D341Med (cell line): ENCODE data around the gene TOE1.
"Not testable (repeated sequence)": the region's sequence is repeated elsewhere in the genome, so short reads cannot be mapped to it uniquely, and the experiment has no call there.

Source experiments
- DNase-seq: peaks from one replicate; pipeline ENCODE4 v3.0.0; 2012; ENCODE audit warnings: low spot score

Gene TOE1

DNA sequence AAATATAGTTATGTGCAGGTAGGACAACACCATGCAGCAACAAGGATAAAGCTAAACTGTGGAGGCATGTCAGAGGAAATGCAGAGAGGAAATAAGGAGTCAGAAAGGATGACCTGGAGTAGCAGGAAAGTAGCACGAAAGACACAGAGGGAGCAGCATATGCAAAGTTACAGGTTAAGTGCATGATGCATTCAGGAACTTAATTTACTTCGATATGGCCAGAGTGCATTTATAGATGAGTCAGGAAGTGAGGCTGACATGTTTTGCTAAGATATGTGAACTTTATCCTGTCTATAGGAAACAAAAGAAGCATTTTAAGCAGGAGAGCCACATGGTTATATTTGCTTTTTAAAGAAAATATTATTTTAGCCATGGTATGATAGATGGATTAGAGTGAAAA is 15.7 kb downstream of the TOE1 start:
- DNase-seq, result no peak

- DNase-seq, result no peak
Observed at GRCh38 chr1:45356186-45356585, 16.2 kb downstream of the TOE1 start.

DNA sequence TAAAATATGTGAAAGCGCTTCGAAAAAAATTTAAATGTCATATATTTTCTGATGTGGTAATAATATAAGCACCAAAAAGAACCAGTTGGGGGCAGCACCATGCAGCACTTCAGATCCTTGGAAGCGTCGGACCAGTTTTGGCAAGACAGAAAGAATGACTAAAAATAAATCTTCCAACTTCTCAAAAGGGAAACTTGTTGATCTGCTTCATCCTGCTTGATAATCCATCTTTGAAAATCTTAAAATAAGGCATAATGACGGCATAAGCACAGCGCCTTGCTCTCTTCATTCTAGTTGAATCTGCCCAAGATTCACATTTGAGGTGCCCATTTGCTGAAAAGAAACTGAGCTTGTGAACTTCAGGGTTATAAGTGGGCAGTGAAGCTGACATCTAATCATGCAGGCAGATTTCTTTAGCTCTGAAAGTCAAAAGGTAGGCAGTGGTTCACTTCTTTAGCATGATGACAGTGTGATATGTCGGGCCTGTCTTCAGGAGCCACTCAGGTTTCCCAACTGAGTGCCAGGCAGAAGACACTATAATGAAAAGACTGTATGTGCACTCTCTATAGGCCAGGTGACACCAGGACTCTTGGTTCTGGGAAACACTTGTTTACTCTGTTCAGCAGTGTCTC is 20.0 kb downstream of the TOE1 start:
- peak; percentile 59 for DNase-seq

GRCh38 chr1:45360981-45361380 is 21.0 kb downstream of the TOE1 start:
- not testable (repeated sequence) for DNase-seq

- DNase-seq, result no peak
Observed at GRCh38 chr1:45364294-45364693, 24.3 kb downstream of the TOE1 start.

DNA sequence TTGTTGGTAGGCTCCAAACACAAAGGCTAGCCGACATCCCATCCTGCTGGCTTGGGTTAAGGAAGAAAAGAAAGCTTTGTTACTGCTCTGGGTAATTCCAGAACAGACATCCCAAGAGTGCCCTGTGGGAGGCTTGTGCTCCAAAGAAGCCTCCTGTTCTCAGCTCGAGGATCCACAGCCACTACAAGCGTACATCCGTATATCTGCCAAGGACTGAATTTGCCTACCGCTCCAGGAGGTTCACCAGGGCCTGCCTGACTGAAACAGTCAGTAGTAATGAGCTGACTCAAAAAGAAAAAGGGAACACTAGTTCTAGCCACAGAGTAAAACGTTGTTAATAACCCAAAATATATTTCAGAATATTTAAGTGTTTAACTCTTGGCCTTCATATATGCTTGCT is 25.1 kb downstream of the TOE1 start:
- DNase-seq, result no peak

- DNase-seq, result no peak
Observed at GRCh38 chr1:45370575-45370974, 30.6 kb downstream of the TOE1 start.

- no peak for DNase-seq
Observed at GRCh38 chr1:45373573-45373972, 33.6 kb downstream of the TOE1 start.

GRCh38 chr1:45375104-45376090 is 35.4 kb downstream of the TOE1 start:
- no peak for DNase-seq

DNA sequence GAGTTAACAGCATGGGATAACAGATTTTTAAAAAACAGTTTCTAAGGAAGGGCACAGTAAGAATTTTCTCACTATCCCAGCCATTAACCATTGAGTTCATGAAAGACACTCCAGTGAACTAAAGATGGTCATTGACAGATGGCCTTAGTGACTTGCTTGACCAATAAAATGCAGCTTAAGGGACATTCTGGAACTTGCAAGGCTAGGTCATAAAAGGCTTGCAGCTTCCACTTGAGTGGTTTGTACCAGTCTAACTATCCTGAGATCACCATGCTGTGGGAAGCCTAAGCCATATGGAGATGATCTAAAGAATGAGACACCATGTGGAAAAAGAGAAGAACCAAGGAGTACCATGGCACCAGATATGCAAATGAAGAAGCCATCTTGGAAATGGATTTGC is 38.2 kb downstream of the TOE1 start:
- DNase-seq, result no peak

- no peak for DNase-seq
Observed at GRCh38 chr1:45379524-45379923, 39.6 kb downstream of the TOE1 start.

DNA sequence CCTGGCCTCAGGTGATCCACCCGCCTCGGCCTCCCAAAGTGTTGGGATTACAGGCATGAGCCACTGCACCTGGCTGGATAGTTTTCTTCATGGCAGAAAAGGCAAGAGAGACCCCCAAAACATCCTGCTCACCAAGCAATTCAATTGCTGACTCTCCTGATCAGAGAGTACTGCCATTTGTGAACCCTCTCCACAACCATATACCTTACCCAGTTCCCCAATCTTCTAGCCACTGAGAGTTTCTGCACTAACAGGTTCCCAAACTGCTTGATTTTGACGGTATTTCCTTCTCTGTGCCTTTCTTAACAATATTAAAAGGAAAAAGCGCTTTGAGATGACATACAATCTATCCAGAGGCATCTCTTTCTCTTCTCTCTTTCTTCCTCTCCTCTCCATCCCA is 40.2 kb downstream of the TOE1 start:
- DNase-seq, result no peak

DNA sequence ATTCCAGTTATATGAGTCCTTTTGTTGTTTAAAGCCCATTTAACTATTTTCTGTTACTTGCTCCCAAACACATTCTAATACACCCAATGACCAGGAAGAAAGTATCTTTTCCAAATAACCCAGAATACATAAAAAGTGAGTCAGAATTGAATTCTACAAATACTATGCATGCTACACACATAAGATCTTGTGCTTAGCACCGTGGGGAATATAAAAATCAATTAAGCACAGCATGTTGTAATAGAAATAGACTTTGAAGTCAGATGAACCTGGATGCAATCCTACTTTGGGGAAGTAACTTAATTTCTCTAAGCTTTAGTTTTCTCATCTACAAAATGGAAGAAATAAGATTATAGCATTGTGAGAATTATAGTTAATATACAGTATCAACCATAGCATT is 40.8 kb downstream of the TOE1 start:
- DNase-seq, result no peak

- DNase-seq, result no peak
Observed at GRCh38 chr1:45381243-45381642, 41.3 kb downstream of the TOE1 start.

- no peak for DNase-seq
Observed at GRCh38 chr1:45383191-45383590, 43.2 kb downstream of the TOE1 start.

DNA sequence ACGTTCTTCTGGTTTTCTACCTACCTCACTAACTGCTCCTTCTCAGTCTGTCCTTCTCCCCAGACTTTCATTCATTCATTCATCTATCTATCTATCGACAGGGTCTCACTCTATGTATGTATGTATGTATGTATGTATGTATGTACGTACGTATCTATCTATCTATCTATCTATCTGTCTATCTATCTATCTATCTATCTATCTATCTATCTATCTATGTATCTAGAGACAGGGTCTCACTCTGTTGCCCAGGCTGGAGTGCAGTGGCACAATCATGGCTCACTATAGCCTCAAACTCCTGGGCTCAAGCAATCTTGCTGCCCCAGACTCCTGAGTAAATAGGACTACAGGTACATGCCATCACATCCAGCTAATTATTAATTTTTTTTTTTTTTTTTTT is 44.2 kb downstream of the TOE1 start:
- not testable (repeated sequence) for DNase-seq

DNA sequence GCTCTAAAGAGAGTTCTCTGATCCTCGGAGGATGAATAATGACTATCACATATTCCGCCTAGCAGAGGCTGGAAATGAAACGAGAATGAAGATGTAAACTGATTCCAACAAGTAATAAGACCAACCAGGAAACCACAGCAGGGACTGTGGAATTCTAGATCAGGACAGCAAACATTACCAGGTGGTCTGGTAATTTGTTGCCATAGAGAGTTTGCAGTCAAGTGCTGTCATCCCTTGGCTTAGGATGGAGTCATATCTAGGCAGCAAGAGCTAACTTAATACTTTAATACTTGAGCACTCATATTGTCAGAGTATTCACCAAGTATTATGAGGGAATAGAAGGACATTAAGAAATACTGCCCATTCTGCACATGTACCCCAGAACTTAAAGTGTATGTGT is 45.3 kb downstream of the TOE1 start:
- DNase-seq, result no peak

- no peak for DNase-seq
Observed at GRCh38 chr1:45386219-45386618, 46.2 kb downstream of the TOE1 start.
